Fibroblast of lung (primary cell): ENCODE results near the gene COPZ2.

ENCODE experiments used
- EZH2 ChIP-seq: IDR thresholded peaks from 2 replicates; pipeline ENCODE4 v1.5.1; 2012; ENCODE audit warnings: low read length, control low read depth, mild to moderate bottlenecking; ENCODE audit errors: missing control alignments
- TF ChIP-seq, protein P1 (sequence below), 2 donors: IDR thresholded peaks in 1 of 2; conservative IDR thresholded peaks in 1 of 2; 1 replicate in 1 of 2; 2 replicates in 1 of 2; pipeline ENCODE4 v1.5.1; 2011 to 2012; ENCODE audit warnings: low read length in 2 of 2, control low read depth in 1 of 2, inconsistent platforms in 1 of 2, low read depth in 1 of 2, mild to moderate bottlenecking in 1 of 2

- TF ChIP-seq, protein P1, sequence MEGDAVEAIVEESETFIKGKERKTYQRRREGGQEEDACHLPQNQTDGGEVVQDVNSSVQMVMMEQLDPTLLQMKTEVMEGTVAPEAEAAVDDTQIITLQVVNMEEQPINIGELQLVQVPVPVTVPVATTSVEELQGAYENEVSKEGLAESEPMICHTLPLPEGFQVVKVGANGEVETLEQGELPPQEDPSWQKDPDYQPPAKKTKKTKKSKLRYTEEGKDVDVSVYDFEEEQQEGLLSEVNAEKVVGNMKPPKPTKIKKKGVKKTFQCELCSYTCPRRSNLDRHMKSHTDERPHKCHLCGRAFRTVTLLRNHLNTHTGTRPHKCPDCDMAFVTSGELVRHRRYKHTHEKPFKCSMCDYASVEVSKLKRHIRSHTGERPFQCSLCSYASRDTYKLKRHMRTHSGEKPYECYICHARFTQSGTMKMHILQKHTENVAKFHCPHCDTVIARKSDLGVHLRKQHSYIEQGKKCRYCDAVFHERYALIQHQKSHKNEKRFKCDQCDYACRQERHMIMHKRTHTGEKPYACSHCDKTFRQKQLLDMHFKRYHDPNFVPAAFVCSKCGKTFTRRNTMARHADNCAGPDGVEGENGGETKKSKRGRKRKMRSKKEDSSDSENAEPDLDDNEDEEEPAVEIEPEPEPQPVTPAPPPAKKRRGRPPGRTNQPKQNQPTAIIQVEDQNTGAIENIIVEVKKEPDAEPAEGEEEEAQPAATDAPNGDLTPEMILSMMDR (conservative IDR thresholded peaks at IDR 0.05 in 1 of 2, IDR thresholded peaks at IDR 0.05 in 1 of 2; ENCODE audit: low read depth in 1 of 2, low read length in 2 of 2) = no peak
- TF ChIP-seq EZH2 = no peak
Observed at GRCh38 chr17:48030531-48030930, 7.1 kb downstream of the COPZ2 start.
